DMS53 (cell line): ENCODE measurements around the gene TBX1.
A peak's percentile ranks its signal among the peaks of the same experiment; 100 is the strongest.

Experiments
- DNase-seq: peaks from one replicate; lab custom pipeline; 2025; lab: John Stamatoyannopoulos, UW

The TBX1 gene

DNA sequence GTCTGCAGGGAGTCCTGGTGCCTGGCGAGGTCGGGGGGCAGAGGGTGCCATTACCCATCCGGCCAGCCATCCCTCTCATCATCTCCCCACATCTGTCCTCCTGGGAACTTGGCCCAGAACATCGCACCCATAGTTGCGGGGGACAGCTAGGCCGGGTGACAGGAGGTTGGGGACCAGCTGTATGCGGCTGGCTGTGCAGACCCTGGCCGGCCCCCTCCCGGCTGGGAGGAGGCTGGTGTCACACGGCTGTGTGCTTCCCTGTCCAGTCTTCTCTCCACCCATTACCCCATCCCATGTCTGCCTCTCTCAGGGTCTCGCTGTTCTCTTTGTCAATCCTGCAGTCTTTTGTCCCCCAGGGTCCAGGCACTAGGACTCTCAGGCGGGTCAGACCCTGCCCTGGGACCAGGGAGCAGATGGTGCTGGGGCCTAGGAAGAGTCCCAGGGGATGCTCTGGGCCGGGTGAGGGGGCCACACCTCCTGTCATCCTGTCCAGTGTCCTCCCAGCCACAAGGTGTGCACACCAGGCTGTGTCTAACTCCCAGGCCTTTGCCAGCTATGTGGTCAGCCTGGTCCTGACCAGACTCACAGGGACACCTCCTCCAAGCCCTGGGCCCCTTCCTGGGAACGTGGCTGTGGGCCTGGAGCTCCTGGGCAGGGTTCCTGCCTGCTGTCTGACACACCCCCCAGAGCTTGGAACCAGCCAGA, 6.4 kb upstream of the TBX1 start:
- no peak for DNase-seq

DNA sequence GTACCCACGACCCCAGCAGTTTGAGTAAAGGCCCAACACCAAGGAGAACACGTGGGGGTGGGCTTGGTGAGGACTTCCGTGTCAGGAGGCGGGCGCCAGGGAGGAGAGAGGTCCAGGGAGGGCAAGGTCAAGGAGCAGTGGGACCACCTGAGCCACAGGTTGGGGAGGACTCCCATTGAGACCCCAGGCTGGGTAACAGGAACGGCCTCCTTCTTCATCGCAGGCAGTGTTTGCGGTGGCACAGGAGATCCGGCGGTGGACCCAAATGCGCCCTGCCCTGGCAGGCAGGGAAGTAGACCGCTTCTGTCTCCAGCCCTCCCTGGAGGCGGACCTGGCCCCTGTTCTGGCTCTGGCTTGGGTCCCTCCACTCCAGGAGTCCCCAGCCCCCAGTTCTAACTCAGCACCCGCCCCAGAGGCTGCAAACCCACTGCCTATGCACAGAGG, 5.9 kb upstream of the TBX1 start:
- DNase-seq = no peak

DNA sequence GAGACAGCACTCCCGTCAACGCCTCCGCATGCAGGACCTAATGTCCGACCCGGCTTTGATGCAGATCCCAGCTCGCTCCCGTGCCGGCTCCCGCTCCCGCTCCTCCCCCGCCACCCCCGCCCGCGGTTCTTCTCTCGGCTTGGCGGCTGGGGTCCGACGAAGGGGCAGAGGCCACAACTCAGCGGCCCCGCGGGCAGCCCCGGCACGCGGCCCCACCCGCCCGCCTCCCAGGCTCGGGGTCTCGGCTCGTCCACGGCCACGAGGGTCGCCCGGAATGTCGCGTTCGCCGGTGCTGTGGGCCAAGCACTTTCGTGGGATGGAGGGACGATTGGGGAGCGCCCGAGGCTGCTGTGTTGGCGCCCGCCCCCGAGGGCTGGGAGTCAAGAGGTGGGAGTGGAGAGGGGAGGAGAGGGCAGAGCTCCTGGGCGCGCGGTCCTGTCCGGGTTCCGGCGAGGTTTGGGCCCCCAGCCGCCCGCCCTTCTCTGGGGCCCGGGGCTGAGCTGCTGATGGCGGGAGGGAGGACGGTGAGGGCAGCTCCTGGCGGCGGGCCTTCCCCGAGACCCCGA, 5.3 kb upstream of the TBX1 start:
- no peak for DNase-seq

DNA sequence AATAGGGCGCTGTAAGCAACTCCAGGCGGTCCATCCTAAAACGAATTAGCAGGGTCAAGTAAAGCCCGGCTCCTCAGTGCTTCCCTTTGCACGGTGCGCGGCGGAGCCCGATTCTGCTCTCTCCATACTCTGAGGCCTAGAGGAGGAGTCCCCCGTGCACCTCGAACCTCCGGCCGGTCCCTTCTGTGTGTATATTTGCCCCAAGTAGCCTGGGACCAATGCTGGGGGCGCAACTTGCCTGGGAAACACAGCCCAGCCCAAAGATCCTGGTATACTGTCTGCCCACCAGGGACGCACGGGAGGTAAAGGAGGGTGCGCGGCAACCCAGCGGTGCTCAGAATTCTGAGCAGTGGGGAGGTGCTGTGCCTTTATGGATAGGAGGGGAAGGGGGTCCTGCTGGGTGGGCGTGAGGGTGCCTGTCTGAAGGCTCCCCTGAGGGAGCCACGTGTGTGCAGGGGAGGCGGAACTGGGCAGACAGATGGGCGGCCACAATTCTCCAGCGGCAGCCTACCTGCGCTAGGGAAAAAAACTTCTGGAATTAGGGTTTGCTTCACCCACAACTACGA, 4.8 kb upstream of the TBX1 start:
- DNase-seq = no peak

DNA sequence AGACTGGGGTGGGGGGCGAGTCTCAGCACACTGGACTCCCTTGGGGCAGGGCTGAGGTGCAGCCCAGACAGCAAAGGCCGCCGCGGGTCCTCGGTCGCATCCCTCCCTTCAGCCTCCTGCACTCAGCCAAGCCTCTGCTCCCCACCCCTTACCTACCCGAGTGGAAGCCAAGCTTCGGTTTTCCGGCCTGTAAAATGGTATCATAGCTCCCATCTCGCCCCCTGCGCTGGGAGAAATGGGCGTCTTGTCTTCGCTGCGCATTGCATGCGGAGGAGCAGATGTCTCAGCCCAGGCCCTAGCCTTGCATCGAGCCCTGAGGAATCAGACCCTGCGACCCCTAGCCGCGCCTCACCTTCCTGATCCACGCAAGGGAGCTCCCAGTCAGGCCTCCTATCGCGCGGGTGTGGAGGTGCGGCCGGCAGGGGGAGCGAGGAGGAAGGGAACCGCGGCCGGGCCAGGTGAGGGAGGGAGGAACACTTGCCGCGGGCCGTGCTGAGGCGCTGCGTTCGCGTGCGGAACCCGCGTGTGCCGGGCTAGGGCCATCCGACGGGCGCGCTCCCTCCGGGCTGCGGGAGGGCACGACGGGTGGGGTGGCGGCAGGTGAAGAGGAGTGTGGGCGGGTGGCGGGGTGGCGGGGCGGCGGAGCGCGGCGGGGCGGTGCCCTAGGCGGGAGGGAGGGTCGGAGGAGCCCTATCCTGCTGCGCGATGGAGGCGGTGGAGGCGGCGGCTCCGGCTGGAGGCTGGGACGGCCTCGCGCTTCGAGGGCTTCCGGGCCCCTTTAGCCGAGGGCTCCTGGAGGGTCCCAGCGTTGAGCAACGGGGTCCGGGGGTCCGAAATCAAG, 4.1 kb upstream of the TBX1 start:
- peak; percentile 65 for DNase-seq

DNA sequence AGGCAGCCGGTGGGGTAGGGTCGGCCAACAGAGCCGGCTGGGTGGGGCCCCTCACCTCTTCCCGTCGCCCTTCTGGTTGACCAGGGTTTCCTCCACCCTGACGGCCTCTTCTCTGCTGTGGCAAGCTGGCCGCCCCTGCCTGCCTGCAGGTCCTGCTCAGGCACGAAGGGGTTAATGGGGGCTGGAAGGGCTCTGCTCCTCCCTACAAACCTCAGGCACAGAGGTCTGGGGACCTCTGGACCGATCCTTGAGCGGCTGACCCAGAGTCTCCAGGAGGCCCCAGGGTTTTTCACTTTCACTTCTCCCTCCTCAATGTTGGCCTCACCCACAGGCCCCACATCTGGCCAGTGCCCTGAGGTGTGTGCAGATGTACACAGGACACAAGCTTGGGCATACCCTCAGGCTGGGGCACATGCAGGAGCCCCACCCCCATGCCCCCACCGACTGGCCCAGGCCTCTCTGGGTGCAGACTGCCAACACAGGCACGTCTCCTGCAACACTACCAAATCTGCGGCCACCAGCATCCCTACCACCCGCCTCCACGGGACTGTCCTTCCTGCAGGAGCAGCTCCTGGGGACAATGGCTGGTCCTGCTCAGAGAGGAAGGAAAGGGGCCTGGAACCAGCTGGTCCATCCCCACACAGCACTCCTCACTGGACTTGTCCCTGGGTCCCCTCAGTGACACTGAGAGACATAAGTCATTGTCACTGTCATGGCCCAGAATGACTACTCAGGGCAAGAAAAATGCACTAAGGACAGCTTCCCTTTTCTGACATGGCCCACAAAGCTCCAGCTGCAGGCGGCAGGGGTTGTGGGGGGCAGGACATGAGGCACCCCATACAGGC, 3.2 kb upstream of the TBX1 start:
- DNase-seq = no peak

DNA sequence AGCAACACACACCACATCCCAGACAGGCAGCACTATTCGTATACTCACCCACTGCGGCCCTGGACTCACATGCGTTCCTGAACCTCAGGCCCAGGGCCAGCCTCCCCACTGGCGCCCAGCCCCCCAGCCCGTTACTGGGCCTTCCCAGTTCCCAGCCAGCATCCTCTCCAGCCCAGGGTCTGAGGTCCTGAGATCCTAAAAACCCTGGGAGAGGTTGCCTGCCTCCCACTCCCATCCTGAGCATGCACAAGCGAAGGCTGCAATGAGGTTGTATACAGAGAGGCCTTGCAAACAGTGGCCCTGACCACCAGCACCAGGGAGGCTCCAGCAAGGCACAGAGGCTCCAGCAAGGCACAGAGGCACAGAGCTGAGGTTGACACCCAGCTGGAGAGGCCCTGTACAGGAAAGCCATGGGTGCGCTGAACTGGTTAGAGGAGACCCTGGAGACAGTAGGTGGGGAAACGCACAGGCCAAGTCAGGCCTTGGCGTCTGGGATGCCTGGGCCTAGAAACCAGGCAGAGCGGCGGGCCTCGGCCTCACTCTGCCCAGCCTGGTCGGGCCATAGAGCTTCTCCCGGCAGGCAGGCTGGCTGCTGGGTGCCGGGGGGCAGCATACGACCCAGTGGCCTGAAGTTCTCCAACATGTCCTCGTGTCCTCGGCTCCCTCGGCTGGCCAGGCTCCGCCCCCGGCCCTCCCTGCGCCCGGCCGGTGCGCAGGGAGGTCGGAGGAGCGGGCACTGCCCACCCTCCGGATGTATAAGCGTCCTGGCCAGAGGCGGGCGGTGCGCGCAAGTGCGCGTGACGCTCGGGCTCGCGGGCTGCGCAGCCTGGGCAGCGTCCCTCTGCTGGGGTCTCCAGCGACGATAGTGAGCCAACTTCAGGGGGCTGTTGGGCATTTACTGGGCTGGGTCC, 2.3 kb upstream of the TBX1 start:
- no peak for DNase-seq

DNA sequence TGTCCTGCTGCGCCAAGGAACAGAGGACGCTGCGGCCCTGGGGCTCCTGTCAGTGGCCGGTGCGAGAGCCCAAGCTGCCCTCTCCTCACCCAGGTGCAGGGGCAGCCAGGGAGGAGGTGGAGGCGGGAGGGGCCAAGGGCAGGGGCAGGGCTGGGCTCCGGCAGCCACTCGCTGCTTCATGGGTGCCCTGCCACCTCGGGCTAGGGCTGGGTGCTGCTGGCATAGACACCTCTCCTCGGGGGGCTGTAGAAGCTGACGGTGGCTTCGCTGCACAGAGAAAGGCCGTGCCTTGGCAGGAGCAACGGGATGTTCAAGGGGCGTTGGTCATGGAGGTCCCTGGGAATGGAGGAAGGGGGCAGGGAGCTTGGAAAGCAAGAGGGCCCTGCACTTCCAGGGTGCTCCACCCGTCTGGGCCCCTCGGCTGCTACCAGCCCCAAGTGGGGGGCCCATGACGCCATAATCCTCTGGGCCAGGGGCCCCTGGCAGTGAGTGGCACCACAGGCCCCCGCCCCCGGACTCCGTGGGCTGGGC, 1.6 kb upstream of the TBX1 start:
- DNase-seq = no peak

DNA sequence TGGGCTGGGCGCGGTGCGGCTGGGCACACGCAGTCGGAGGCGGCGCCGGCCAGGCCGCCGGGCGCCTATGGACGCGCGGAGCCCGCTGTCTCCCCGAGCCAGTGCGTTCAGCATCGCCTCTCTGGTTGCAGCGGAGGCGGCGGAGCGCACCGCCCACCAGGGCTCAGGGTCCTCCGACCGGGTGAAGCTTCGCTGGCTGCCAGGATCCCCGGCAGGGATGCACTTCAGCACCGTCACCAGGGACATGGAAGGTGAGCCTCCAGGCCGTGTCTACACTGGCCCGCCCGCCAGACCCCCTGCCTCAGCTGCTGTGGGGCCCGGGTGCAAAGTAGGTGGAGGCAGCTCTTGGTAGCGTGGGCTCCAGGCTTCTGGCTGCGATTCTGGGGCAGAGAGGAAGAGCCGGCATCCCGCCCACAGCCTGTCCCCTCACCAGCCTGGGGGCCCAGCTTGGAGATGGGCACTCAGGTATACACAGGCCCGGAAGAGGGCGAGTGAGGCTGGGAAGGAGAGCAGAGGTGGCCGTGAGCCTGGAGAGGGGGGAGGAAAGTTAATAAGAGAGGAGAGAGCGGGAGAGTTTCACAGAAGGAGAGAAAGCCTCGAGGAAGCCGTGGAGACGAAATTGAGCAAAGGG, 1.0 kb upstream of the TBX1 start:
- no peak for DNase-seq

DNA sequence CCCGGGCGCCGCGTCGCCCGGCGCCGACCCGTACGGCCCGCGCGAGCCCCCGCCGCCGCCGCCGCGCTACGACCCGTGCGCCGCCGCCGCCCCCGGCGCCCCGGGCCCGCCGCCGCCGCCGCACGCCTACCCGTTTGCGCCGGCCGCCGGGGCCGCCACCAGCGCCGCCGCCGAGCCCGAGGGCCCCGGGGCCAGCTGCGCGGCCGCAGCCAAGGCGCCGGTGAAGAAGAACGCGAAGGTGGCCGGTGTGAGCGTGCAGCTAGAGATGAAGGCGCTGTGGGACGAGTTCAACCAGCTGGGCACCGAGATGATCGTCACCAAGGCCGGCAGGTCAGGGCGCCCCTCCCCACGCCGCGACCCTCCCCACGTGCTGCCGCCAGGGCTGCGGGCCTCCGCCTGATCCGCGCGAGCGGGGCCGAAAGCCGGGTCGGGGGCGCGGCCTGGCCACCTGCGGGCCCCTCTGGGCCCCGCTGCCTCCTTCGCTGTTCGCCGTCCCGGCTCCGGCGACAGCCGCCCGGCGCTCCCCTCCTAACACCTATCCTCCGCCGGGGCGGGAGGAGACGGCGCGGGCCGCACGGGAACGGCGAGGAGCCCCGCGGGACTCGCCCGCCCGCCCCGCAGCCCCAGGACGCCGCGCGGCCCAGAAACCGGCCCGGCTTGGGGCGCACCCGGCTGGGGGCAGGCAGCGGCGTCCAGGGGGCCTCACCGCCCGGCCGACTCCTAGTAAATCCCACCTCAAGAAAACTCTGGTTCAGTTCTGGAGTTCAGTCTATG, 560 bp downstream of the TBX1 start:
- DNase-seq = peak; percentile 16

DNA sequence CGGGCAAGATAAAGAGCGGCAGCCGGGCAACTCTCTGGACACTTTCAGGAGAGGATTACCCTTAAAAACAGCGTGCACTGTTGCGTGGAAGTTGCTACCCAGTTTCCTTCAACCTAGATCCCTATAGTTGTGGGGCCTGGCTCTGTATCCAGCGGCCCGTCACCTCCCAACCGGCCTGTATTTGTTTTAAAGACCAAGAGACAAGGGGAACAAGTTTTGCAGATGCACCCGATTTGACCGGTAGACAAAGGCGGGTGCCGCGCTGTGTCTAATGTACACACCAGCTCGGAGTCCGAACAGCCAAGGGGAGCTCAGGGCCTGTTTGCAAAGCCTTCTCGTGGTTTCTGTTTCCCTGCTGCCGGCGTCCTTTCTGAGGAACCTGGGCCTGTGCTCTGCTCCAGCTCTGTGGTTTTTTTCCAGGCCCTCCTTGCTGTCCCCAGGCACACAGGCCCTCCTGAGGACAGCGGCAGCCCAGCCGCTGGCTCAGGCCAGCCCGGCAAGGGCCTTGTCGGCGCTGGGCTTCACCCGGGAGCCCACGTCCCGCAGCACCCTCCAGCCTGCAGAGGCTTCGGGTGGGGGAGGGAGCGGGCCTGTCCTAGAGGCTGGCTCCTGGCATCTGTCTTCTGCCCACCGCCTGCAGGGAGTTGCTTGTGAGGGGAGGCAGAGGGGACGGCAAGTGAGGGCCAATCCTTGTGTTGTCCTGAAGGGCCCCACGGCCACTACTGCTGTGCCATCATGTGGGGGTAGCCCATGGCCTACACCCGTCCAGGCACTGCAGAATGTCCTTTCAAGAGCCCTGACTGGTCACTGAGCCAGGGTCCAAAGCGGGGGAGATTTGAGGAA, 1.4 kb downstream of the TBX1 start:
- no peak for DNase-seq

DNA sequence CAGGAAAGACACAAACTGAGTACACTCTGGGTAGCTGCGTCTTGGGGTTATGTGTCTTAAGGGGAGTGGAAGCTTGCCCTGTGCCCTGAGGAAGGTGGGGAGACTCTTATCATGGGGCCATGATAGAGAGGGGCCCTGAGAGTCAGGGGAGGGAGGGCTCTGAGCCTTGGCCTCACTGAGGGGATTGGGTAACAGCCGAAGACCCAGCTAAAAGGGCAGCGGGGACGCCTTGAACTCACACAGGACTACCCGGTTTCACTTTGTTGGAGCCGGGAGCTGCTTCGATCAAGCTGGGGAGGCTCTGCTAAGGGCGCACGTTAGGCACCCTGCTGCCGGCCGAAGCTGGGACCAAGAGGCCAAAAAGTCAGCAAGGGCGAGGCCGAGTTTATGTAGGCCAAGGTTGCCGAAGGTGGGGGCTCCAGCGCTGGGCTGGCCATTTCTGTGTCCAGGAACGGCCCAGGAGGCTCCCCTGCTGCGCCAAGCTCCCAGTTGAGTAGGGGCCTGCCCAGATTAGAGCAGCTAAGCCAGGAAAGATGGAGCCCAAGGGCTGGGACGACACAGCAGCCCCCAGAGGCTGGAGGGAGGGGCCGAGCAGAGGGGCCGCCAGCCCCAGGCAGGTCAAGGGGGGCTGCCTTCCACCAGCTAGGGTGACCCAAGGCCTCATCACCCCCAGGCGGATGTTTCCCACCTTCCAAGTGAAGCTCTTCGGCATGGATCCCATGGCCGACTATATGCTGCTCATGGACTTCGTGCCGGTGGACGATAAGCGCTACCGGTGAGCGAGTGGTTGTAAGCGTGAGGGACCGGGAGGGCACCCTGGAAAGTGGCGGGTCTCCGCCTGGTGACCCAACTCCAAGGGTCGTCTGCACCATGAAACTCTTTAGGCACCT, 2.2 kb downstream of the TBX1 start:
- DNase-seq = no peak

DNA sequence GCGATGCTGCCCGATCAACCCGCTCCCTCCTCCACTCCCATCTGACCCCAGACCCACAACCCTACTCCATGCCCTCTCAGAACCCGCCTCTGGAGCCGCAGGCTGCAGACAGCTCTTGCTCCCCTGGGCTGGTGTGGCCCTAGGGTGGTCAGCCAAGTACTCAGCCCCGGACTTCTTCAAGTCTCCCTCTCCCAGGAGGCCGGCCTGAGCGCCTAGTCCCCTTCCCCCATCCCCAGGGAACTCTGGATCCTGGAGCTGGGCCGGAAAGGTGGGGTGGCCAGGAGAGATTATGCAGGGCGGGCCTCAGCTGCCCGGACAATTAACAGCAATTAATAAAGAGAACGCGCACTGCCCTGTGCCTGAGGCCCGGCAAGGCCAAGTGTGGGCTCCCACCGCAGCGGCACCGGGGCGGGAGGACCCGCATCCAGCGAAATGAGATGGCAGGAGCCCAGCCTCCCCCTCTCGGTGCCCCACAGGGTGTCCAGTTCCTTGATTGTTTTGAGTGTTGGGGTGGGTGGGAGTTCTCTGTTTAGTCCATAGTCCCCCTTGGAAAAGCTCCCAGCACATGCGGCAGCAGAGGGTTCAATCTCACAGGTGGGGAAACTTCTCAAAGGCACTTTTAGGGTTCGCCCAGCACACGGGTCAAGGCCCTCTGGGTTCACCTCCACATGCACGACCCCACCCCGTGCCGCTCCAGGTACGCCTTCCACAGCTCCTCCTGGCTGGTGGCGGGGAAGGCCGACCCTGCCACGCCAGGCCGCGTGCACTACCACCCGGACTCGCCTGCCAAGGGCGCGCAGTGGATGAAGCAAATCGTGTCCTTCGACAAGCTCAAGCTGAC, 3.1 kb downstream of the TBX1 start:
- DNase-seq = no peak

DNA sequence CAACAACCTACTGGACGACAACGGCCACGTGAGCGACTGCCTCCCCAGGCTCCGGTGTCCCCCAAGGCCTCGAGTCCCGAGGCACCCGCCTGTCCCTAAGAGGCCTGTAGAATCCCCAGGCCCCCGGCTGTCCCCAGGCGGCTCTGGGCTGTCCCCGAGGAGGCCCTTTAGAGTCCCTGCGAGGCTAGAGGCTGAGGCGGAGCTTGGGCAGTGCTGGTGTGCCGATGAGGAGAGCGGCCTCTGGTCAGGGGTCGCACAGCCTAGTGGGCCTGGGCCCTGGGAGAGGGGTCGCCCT, 3.7 kb downstream of the TBX1 start:
- no peak for DNase-seq

DNA sequence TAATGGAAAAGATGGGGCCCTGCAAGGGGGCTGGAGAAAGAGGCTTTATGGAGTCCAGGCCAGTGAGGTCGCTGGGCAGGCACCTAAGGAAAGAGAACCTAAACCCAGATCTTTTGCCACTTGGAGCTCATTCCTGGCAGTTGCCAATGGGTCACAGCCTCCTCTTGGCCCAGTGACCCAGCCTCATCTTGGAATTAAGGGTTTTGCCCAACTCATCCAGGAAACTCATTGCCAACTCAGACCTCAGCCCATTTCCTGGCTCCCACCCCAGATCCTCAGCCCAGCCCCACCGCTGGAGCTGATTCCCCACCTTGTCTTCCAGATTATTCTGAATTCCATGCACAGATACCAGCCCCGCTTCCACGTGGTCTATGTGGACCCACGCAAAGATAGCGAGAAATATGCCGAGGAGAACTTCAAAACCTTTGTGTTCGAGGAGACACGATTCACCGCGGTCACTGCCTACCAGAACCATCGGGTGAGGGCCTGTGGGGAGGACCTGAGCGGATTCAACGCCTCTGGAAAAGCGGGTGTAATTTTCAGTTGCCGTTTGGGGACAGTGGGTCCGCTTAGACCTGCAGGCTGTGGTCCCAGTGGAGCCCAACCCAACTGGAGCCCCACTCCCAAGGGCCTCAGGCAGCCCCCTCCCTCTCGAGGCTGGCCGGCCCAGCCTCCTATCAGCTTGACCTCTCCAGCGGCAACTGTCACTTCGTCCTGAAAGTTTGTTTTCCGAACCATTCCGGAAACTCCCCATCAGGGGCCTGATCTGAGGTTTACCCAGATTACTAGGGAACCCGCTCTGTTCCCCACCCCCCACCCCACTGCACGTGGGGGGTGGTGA, 4.3 kb downstream of the TBX1 start:
- DNase-seq = no peak
